ENCODE measurements around the gene B2M. TPM values are rescaled to one million over a fixed set of nuclear protein-coding genes. Genes with fewer than 3 reads are reported as not detected.
A peak's percentile ranks its signal among the peaks of the same experiment; 100 is the strongest.
"Not testable (repeated sequence)": the region's sequence is repeated elsewhere in the genome, so short reads cannot be mapped to it uniquely, and the experiment has no call there.

Gene B2M
- total RNA-seq, 1 donor from 2014 or later = 1,011 TPM

DNA sequence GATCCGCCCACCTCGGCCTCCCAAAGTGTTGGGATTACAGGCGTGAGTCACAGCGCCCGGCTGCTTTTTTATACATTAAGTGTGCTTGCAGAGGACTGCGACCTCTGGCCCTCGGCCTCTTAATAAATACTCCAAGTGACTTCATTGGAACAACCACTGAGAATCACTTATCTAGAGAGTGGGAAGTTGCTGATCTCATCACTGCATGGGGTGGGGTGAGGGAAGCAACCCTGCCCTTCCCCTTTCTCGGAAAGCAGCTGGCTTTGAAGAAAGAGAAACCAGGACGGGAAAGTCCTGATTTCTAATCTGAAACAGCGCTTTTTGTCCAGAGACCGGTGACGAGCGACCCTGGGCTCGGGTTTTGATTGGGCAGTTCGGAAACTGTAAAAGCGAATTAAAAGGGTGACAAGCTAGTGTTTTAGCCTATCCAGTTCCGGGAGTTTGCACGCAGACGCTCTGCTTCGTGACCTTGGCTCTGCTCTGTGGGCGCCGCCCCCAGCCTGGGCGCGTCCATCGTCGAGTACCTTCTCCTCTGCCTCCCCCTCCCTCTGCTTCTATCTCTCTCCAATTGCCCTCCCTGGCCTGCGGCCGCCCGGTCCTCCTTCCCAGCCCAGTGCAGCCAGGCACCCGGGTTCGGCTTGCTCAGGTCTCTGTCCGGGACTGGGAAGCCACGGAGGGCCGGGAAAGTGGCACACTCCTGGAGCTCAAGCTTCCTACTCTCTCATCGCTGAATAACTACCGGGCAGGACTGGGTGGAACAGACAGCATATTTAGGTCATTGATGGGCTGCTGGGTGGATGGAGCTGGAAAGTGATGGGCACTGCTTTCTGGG, 17.5 kb downstream of the B2M start:
- TF ChIP-seq CTCF (conservative IDR thresholded peaks at IDR 0.05; ENCODE audit: low read depth, low read length) = no peak
- peak; percentile 98 for DNase-seq (ENCODE audit: low read depth)
- peak overlapping the region; percentile 78 for H3K4me3 ChIP-seq (ENCODE audit: low read depth, low read length)

DNA sequence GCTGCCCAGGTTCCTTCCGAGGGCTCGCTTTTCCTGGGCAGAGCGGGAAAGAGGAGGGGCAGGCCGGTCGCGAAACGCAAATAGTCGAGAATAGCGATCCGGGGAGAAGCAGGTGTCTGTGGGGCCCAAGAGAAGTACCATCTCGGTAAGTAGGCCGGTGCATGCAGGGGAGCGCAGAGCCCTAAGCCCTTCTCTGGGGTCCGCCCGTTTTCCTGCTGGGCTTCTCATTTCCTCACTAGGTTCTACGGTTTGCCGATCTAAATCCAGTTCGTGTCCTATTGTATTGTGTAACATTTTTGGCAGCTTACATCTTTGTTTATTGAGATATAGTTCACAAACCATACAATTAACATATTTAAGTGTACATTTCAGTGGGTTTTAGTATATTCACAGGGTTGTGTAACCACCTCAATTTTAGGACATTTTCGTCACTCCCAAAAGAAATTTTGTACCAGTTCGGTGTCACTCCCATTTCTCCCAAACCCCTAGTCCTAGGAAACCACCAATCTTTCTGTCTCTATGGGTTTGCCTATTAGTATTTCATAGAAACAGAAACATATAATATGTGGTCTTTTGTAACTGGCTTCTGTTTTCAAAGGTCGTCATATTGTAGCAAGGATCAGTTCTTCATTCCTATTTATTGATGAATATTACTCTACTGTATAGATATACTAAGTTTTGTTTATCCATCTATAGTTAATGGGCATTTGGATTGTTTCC, 18.3 kb downstream of the B2M start:
- H3K4me3 ChIP-seq (ENCODE audit: low read depth, low read length) = peak overlapping the region; percentile 78
- TF ChIP-seq CTCF (conservative IDR thresholded peaks at IDR 0.05; ENCODE audit: low read depth, low read length) = no peak
- DNase-seq (ENCODE audit: low read depth) = no peak

DNA sequence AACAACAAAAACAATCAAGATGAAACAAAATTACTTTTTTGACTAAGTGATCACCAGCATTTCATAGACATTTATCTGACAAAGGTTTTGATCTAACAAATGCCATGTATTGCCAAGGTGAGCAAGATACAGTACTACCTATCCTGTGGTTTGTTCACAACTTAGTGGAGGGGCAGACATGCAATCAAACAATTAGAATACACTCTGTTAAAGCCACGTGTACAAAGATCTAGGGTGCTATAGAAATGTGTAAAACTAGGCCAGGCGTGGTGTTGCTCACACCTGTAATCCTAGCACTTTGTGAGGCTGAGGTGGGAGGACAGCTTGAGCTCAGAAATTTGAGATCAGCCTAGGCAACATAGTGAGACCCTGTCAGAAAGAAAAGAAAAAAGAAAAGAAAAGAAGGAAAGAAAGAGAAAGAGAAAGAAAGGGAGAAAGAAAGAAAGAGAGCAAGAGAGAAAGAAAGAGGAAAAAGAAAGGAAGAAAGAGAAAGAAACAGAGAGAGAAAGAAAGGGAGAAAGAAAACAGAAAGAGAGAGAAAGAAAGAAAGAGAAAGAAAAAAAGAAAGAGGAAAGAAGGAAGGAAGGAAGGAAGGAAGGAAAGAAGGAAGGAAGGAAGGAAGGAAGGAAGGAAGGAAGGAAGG, 23.6 kb downstream of the B2M start:
- DNase-seq (ENCODE audit: low read depth) = no peak
- no peak overlapping the region for H3K4me3 ChIP-seq (ENCODE audit: low read depth, low read length)
- TF ChIP-seq CTCF (conservative IDR thresholded peaks at IDR 0.05; ENCODE audit: low read depth, low read length) = no peak

GRCh38 chr15:44735482-44736180, 24.3 kb downstream of the B2M start:
- no peak overlapping the region for H3K4me3 ChIP-seq (ENCODE audit: low read depth, low read length)
- no peak for TF ChIP-seq CTCF (conservative IDR thresholded peaks at IDR 0.05; ENCODE audit: low read depth, low read length)
- no peak for DNase-seq (ENCODE audit: low read depth)

GRCh38 chr15:44736181-44736765, 25.0 kb downstream of the B2M start, which contains the start of gene TRIM69:
TSS of gene TRIM69 (plus strand) at chr15:44736528. CDS start at chr15:44736705, 177 bp downstream.
- DNase-seq (ENCODE audit: low read depth) = no peak
- H3K4me3 ChIP-seq (ENCODE audit: low read depth, low read length) = no peak within 1 kb of the TSS
- no peak for TF ChIP-seq CTCF (conservative IDR thresholded peaks at IDR 0.05; ENCODE audit: low read depth, low read length)

DNA sequence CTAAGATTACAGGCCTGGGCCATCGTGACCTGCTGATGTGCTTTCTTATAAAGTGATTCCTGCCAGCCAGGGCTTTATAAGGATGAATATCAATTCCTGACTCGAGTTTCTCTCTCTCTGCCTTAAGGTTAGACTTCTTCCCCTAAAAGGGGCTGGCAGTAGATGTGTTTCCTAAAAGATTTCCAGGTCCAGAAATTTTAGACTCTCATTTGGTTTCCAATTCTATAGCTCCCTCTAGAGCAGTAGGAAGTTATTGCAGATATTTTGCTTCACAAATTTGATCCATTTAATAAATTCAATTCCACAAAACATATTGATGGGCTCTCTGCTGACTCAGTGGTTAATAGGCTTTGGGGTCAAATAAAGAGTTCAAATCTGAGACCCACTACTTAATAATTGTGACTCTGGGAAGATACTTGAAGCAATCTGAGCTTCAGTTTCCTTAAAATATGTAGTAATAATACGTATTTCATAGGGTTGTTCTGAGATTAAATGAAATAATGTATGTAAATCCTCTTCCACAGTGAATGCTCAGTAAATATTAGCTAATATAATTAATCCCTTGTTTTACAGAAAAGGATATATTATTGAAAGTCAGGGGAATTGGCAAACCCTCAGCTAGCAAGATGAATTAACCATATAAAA, 27.1 kb downstream of the B2M start:
- no peak overlapping the region for H3K4me3 ChIP-seq (ENCODE audit: low read depth, low read length)
- TF ChIP-seq CTCF (conservative IDR thresholded peaks at IDR 0.05; ENCODE audit: low read depth, low read length) = peak; percentile 74
- no peak for DNase-seq (ENCODE audit: low read depth)

DNA sequence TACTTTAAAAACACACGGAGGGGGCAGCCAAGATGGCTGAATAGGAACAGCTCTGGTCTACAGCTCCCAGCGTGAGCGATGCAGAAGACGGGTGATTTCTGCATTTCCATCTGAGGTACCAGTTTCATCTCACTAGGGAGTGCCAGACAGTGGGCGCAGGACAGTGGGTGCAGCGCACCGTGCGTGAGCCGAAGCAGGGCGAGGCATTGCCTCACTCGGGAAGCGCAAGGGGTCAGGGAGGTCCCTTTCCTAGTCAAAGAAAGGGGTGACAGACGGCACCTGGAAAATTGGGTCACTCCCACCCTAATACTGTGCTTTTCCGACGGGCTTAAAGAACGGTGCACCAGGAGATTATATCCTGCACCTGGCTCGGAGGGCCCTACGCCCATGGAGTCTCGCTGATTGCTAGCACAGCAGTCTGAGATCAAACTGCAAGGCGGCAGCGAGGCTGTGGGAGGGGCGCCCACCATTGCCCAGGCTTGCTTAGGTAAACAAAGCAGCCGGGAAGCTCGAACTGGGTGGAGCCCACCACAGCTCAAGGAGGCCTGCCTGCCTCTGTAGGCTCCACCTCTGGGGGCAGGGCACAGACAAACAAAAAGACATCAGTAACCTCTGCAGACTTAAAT, 28.0 kb downstream of the B2M start:
- not testable (repeated sequence) for H3K4me3 ChIP-seq (ENCODE audit: low read depth, low read length); DNase-seq (ENCODE audit: low read depth)

DNA sequence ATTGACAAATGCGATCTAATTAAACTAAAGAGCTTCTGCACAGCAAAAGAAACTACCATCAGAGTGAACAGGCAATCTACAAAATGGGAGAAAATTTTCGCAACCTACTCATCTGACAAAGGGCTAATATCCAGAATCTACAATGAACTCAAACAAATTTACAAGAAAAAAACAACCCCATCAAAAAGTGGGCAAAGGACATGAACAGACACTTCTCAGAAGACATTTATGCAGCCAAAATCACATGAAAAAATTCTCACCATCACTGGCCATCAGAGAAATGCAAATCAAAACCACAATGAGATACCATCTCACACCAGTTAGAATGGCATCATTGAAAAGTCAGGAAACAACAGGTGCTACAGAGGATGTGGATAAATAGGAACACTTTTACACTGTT, 32.1 kb downstream of the B2M start:
- H3K4me3 ChIP-seq (ENCODE audit: low read depth, low read length); DNase-seq (ENCODE audit: low read depth): not testable (repeated sequence)

Measured in epithelial cell of proximal tubule (primary cell).